ENCODE results near the gene CALD1.

CALD1 gene

GRCh38 chr7:134882481-134882880 lies 103.0 kb downstream of the CALD1 start:
- no peak for TF ChIP-seq CTCF (IDR thresholded peaks at IDR 0.05)
- TF ChIP-seq ZFX (IDR thresholded peaks at IDR 0.05; ENCODE audit: borderline replicate concordance) = no peak
- H3K27ac ChIP-seq = no peak overlapping the region

- TF ChIP-seq CTCF (IDR thresholded peaks at IDR 0.05) (no peak), ZFX (IDR thresholded peaks at IDR 0.05; ENCODE audit: borderline replicate concordance) (no peak)
- H3K27ac ChIP-seq = no peak overlapping the region
Measured at GRCh38 chr7:134885967-134886352, 106.5 kb downstream of the CALD1 start.

- H3K27ac ChIP-seq = no peak overlapping the region
- TF ChIP-seq CTCF (IDR thresholded peaks at IDR 0.05) (no peak), ZFX (IDR thresholded peaks at IDR 0.05; ENCODE audit: borderline replicate concordance) (no peak)
Measured at GRCh38 chr7:134886353-134887057, 107.1 kb downstream of the CALD1 start.

- H3K27ac ChIP-seq = no peak overlapping the region
- TF ChIP-seq CTCF (IDR thresholded peaks at IDR 0.05) (no peak), ZFX (IDR thresholded peaks at IDR 0.05; ENCODE audit: borderline replicate concordance) (no peak)
Measured at GRCh38 chr7:134887523-134887922, 108.1 kb downstream of the CALD1 start.

GRCh38 chr7:134888141-134888740 lies 108.8 kb downstream of the CALD1 start:
- no peak overlapping the region for H3K27ac ChIP-seq

GRCh38 chr7:134890246-134891240 lies 111.1 kb downstream of the CALD1 start:
- TF ChIP-seq ZFX (IDR thresholded peaks at IDR 0.05; ENCODE audit: borderline replicate concordance) (no peak), CTCF (IDR thresholded peaks at IDR 0.05) (no peak)
- peak overlapping the region; percentile 67; the same call in 1 of the 2 replicates for H3K27ac ChIP-seq

More at GRCh38 chr7:134888141-134888740, 108.8 kb downstream of the CALD1 start:
- TF ChIP-seq CTCF (IDR thresholded peaks at IDR 0.05) (no peak), ZFX (IDR thresholded peaks at IDR 0.05; ENCODE audit: borderline replicate concordance) (no peak)
